EL (cell line): ENCODE data around the gene TXLNG.

Experiments used
- DNase-seq: peaks from one replicate; pipeline ENCODE4 v3.0.0-alpha.2; 2016

Gene TXLNG

GRCh38 chrX:16839219-16839851 lies 53.1 kb downstream of the TXLNG start:
- peak; percentile 52 for DNase-seq

- peak; percentile 70 for DNase-seq
Measured at GRCh38 chrX:16839852-16840460, 53.7 kb downstream of the TXLNG start.

- DNase-seq: no peak
Measured at GRCh38 chrX:16842684-16843083, 56.4 kb downstream of the TXLNG start.

- no peak for DNase-seq
Measured at GRCh38 chrX:16843208-16843909, 57.1 kb downstream of the TXLNG start.

- DNase-seq: no peak
Measured at GRCh38 chrX:16845686-16846085, 59.4 kb downstream of the TXLNG start.

- DNase-seq: no peak
Measured at GRCh38 chrX:16848541-16848940, 62.3 kb downstream of the TXLNG start.

- no peak for DNase-seq
Measured at GRCh38 chrX:16851421-16851820, 65.2 kb downstream of the TXLNG start.

GRCh38 chrX:16851827-16852226 lies 65.6 kb downstream of the TXLNG start:
- no peak for DNase-seq

GRCh38 chrX:16852617-16853179 lies 66.4 kb downstream of the TXLNG start:
- DNase-seq: no peak

GRCh38 chrX:16853537-16853936 lies 67.3 kb downstream of the TXLNG start:
- no peak for DNase-seq

GRCh38 chrX:16855363-16856075 lies 69.3 kb downstream of the TXLNG start:
- DNase-seq: no peak

- peak; percentile 69 for DNase-seq
Measured at GRCh38 chrX:16856076-16856404, 69.8 kb downstream of the TXLNG start.

GRCh38 chrX:16856744-16857143 lies 70.5 kb downstream of the TXLNG start:
- DNase-seq: no peak

- DNase-seq: no peak
Measured at GRCh38 chrX:16862829-16863228, 76.6 kb downstream of the TXLNG start.

- no peak for DNase-seq
Measured at GRCh38 chrX:16867947-16868346, 81.7 kb downstream of the TXLNG start.

- no peak for DNase-seq
Measured at GRCh38 chrX:16868920-16869319, 82.7 kb downstream of the TXLNG start.

- peak; percentile 42 for DNase-seq
Measured at GRCh38 chrX:16869393-16870094, 83.3 kb downstream of the TXLNG start.

- peak; percentile 86 for DNase-seq
Measured at GRCh38 chrX:16870095-16870861, 84.0 kb downstream of the TXLNG start, which contains the start of gene RBBP7. Gene RBBP7 (minus strand): TSS chrX:16870362. CDS start chrX:16870053, 309 bp downstream.

GRCh38 chrX:16870862-16871815 lies 84.9 kb downstream of the TXLNG start:
- peak; percentile 2 for DNase-seq

GRCh38 chrX:16873106-16873505 lies 86.8 kb downstream of the TXLNG start:
- no peak for DNase-seq
